PC-9 (cell line): ENCODE results near the gene IFI44.

Experiments used
- EZH2 ChIP-seq: fragments of 200-600 bp; sonication (generic); IDR thresholded peaks from 2 replicates; pipeline ENCODE4 v1.8.0; 2017; ENCODE audit warnings: antibody characterized with exemption, low read depth
- TF ChIP-seq, protein P1 (sequence below): fragments of 200-600 bp; sonication (generic); conservative IDR thresholded peaks from 2 replicates; pipeline ENCODE4 v1.6.1; 2017; ENCODE audit warnings: mixed run types, antibody characterized with exemption, mild to moderate bottlenecking, moderate library complexity

DNA sequence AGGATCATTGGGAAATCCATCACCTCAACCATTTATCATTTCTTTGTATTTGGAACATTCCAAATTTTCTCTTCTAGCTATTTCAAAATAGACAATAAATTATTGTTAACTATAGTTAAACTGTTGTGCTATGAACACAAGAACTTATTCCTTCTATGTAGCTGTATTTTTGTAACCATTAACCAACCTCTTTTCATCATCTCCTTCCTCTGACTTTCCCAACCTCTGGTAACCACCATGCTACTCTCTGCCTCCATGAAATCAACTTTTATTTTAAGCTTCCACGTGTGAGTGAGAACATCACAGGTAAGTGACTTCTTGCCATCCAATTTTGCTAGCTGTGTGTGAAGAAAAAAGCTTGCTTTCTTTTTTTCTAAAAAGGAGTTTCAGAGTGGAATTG lies 29.0 kb upstream of the IFI44 start:
- TF ChIP-seq, protein P1, sequence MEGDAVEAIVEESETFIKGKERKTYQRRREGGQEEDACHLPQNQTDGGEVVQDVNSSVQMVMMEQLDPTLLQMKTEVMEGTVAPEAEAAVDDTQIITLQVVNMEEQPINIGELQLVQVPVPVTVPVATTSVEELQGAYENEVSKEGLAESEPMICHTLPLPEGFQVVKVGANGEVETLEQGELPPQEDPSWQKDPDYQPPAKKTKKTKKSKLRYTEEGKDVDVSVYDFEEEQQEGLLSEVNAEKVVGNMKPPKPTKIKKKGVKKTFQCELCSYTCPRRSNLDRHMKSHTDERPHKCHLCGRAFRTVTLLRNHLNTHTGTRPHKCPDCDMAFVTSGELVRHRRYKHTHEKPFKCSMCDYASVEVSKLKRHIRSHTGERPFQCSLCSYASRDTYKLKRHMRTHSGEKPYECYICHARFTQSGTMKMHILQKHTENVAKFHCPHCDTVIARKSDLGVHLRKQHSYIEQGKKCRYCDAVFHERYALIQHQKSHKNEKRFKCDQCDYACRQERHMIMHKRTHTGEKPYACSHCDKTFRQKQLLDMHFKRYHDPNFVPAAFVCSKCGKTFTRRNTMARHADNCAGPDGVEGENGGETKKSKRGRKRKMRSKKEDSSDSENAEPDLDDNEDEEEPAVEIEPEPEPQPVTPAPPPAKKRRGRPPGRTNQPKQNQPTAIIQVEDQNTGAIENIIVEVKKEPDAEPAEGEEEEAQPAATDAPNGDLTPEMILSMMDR: no peak
- TF ChIP-seq EZH2: no peak
